Measurements from ENCODE around the gene KLF5. TPM values are rescaled to one million over a fixed set of nuclear protein-coding genes. Genes with fewer than 3 reads are reported as not detected.

The KLF5 gene
- total and polyA plus RNA-seq, 2 of the 4 experiments (the other 2 are of a cell fraction): 5.4 to 8.8 TPM

DNA sequence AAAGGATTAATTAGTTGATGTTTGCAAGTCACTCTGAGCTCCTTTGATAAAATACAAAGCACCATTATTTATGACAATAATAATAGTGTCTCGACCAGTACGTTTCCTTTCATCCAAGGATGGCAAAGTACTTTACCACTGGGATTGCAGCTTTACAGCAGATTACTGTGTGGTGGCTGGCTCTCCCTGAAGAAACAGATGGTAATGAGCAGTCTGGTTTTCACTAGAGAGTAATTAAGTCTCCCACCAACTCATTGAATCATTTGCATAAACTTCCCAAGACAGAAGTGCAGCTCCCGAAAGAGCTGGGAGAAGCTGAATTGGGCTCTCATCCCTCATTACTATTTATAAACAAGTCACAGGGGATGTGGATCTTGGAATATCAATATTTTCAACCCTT lies 48.7 kb downstream of the KLF5 start:
- CTCF ChIA-PET: no interaction called here
- in situ Hi-C loops (cut with MboI; ENCODE audit: low sequenced_read_pairs) (no loop called here), dilution Hi-C loops (cut with HindIII; ENCODE audit: low sequenced_read_pairs, unreplicated experiment) (no loop called here), intact Hi-C loops (cut with micrococcal nuclease) (no loop called here)
- no peak overlapping the region for H2BK20ac ChIP-seq (ENCODE audit: low read depth, low read length)
- H3K27ac ChIP-seq (ENCODE audit: insufficient read depth, low read length): no peak overlapping the region
- no peaks in the 10 kb centered on the region; the same call in 1 of the 2 replicates for H3K4me1 ChIP-seq (ENCODE audit: control insufficient read depth, insufficient read depth, low read length)
- H3K9me1 ChIP-seq (ENCODE audit: insufficient read depth, low read length): no peaks in the 10 kb centered on the region
- H3K27me3 ChIP-seq (ENCODE audit: control insufficient read depth, insufficient read depth, low read length): no peaks in the 10 kb centered on the region
- no peak overlapping the region for H3K9ac ChIP-seq (ENCODE audit: low read depth, low read length)
- H2BK15ac ChIP-seq (ENCODE audit: low read depth, low read length): no peak overlapping the region
- WGBS, 2 experiments (ENCODE audit: extremely low coverage in 2 of 2, insufficient read length in 1 of 2): no CpG with 5 or more reads among the region's 3 CpGs
- ATAC-seq (ENCODE audit: low read depth) (no peak), DNase-seq (no peak)
- H2AK9ac ChIP-seq (replicated peaks; ENCODE audit: low read depth, low read length, poor library complexity): no peak overlapping the region
- H3K36me3 ChIP-seq (ENCODE audit: control insufficient read depth, insufficient read depth, low read length): no peaks in the 10 kb centered on the region
- H2AK5ac ChIP-seq (ENCODE audit: low read depth, low read length): no peak overlapping the region
- no peak overlapping the region for H3K56ac ChIP-seq (ENCODE audit: extremely low read depth, insufficient read depth, low read length)
- H3K9me3 ChIP-seq (ENCODE audit: control insufficient read depth, insufficient read depth, low read length): no peaks in the 10 kb centered on the region
- no peak overlapping the region for H2BK120ac ChIP-seq (ENCODE audit: low read depth, low read length)
- H3K4ac ChIP-seq (ENCODE audit: low read depth, low read length): no peak overlapping the region
- no peak overlapping the region for H3K14ac ChIP-seq (replicated peaks; ENCODE audit: low read depth, low read length)
- H3K23ac ChIP-seq (ENCODE audit: low read depth, low read length): no peak overlapping the region
- H3K4me2 ChIP-seq (ENCODE audit: low read depth, low read length): no peak overlapping the region
- H2AFZ ChIP-seq (replicated peaks; ENCODE audit: low read length, poor library complexity): no peak overlapping the region
- H4K91ac ChIP-seq (ENCODE audit: insufficient read depth, low read depth, low read length): no peak overlapping the region
- no peak overlapping the region for H2BK5ac ChIP-seq (ENCODE audit: low read depth, low read length, poor library complexity, severe bottlenecking)
- POLR2A ChIA-PET (ENCODE audit: unreplicated experiment): no interaction called here
- no TSS peak for BruUV-seq (replicated peaks)
- H4K5ac ChIP-seq (ENCODE audit: low read depth, low read length): no peak overlapping the region
- no peaks in the 10 kb centered on the region for H4K20me1 ChIP-seq (ENCODE audit: insufficient read depth, low read length)
- H3K79me1 ChIP-seq (ENCODE audit: low read depth in 1 of 2, low read length in 2 of 2): no peaks in the 10 kb centered on the region
- no peak overlapping the region for H3K4me3 ChIP-seq (ENCODE audit: insufficient read depth, low read depth, low read length)
- no peak overlapping the region for H4K8ac ChIP-seq (ENCODE audit: low read depth in 2 of 2, low read length in 2 of 2)
- TF ChIP-seq NFE2L2 (IDR thresholded peaks at IDR 0.05; ENCODE audit: low read depth, low read length) (no peak), RCOR1 (IDR thresholded peaks at IDR 0.05; ENCODE audit: insufficient replicate concordance, low read length) (no peak), MAFK (IDR thresholded peaks at IDR 0.05; ENCODE audit: low read depth, low read length) (no peak), MAZ (IDR thresholded peaks at IDR 0.05; ENCODE audit: borderline replicate concordance, low read depth, low read length) (no peak), RAD21 (IDR thresholded peaks at IDR 0.05; ENCODE audit: low read length) (no peak)
- no peak overlapping the region for H3K18ac ChIP-seq (ENCODE audit: low read depth, low read length)
